ENCODE measurements around the gene SEC61B.

- no peak for TF ChIP-seq CTCF (IDR thresholded peaks at IDR 0.05 in 2 of 3, conservative IDR thresholded peaks at IDR 0.05 in 1 of 3; ENCODE audit: control insufficient read depth in 2 of 3, extremely low read depth in 1 of 3, insufficient read depth in 1 of 3, low read depth in 3 of 3, low read length in 3 of 3)
- TF ChIP-seq RFX5 (IDR thresholded peaks at IDR 0.05; ENCODE audit: low read depth, low read length): no peak
- no peak for TF ChIP-seq SUZ12 (IDR thresholded peaks at IDR 0.05; ENCODE audit: unreplicated experiment)
- TF ChIP-seq POLR2A (IDR thresholded peaks at IDR 0.05; ENCODE audit: low read depth, low read length): no peak
- no peak for TF ChIP-seq ZZZ3 (IDR thresholded peaks at IDR 0.05; ENCODE audit: control insufficient read depth, insufficient read length, low read depth)
- no peak for TF ChIP-seq POLR2AphosphoS5 (IDR thresholded peaks at IDR 0.05; ENCODE audit: low read length)
- no peak for TF ChIP-seq EZH2 (IDR thresholded peaks at IDR 0.05; ENCODE audit: borderline replicate concordance, control insufficient read depth, low read depth, low read length)
- no peak for TF ChIP-seq RELA (IDR thresholded peaks at IDR 0.05; ENCODE audit: borderline replicate concordance, partially characterized antibody)
- no peak for TF ChIP-seq NR2F1 (conservative IDR thresholded peaks at IDR 0.05)
- TF ChIP-seq PAX5 (IDR thresholded peaks at IDR 0.05; ENCODE audit: borderline replicate concordance, low read depth, low read length): no peak
Observed at GRCh38 chr9:99249619-99250018, 27.5 kb downstream of the SEC61B start.

All from GM12878 (cell line).